Measurements from ENCODE around the gene MZT2A. TPM values are rescaled to one million over a fixed set of nuclear protein-coding genes. Genes with fewer than 3 reads are reported as not detected.
"Not testable (repeated sequence)": the region's sequence is repeated elsewhere in the genome, so short reads cannot be mapped to it uniquely, and the experiment has no call there.

The MZT2A gene
- polyA plus RNA-seq, 3 donors, result 11.1 to 26.0 (median 13.6) TPM

GRCh38 chr2:131478074-131478849 lies 13.9 kb downstream of the MZT2A start:
- H3K4me1 Mint-ChIP-seq; H3K79me2 ChIP-seq (ENCODE audit: insufficient read depth, low read length); H3K4me3 Mint-ChIP-seq; H2AFZ ChIP-seq (ENCODE audit: insufficient read depth, low read depth, low read length, poor library complexity, severe bottlenecking); H3K27ac Mint-ChIP-seq; H3K36me3 ChIP-seq (replicated peaks in 1 of 2; ENCODE audit: control insufficient read depth in 1 of 2, insufficient read depth in 2 of 2, low read length in 2 of 2); H3K27me3 ChIP-seq (ENCODE audit: control insufficient read depth in 2 of 2, insufficient read depth in 2 of 2, low read length in 2 of 2); H3K27me3 Mint-ChIP-seq (ENCODE audit: low read depth in 3 of 3); intact Hi-C loops (cut with micrococcal nuclease); DNase-seq; H4K20me1 ChIP-seq (ENCODE audit: insufficient read depth, low read length); H3K9ac ChIP-seq (ENCODE audit: insufficient read depth, low read length, poor library complexity, severe bottlenecking); H3K4me3 ChIP-seq (replicated peaks in 1 of 3; ENCODE audit: low read depth in 2 of 3, low read length in 3 of 3); H3K4me2 ChIP-seq (replicated peaks; ENCODE audit: extremely low read depth, low read length, poor library complexity, severe bottlenecking); H3K4me1 ChIP-seq (ENCODE audit: control insufficient read depth in 1 of 2, insufficient read depth in 2 of 2, low read length in 2 of 2); H3K27ac ChIP-seq (ENCODE audit: low read depth in 1 of 2, low read length in 2 of 2): not testable (repeated sequence)
- H3K9me3 ChIP-seq (replicated peaks in 1 of 2; ENCODE audit: control insufficient read depth in 1 of 2, insufficient read depth in 1 of 2, low read length in 2 of 2), result peaks cover 0 to 15% of the 10 kb centered on the region in 2 donors
- WGBS (ENCODE audit: insufficient coverage), result 100% methylated on average over 4 of the region's 18 CpGs
- peaks cover 6 to 19% (median 12%) of the 10 kb centered on the region in 7 donors for H3K9me3 Mint-ChIP-seq
- peaks cover 4 to 17% of the 10 kb centered on the region in 2 donors for H3K36me3 Mint-ChIP-seq

GRCh38 chr2:131477227-131477626 lies 15.0 kb downstream of the MZT2A start:
- peaks cover 0 to 15% of the 10 kb centered on the region in 2 donors for H3K9me3 ChIP-seq (replicated peaks in 1 of 2; ENCODE audit: control insufficient read depth in 1 of 2, insufficient read depth in 1 of 2, low read length in 2 of 2)
- H3K27ac ChIP-seq (ENCODE audit: low read depth in 1 of 2, low read length in 2 of 2); DNase-seq; H2AFZ ChIP-seq (ENCODE audit: insufficient read depth, low read depth, low read length, poor library complexity, severe bottlenecking); H3K27ac Mint-ChIP-seq; H3K27me3 ChIP-seq (ENCODE audit: control insufficient read depth in 2 of 2, insufficient read depth in 2 of 2, low read length in 2 of 2); H3K9ac ChIP-seq (ENCODE audit: insufficient read depth, low read length, poor library complexity, severe bottlenecking); H3K4me1 ChIP-seq (ENCODE audit: control insufficient read depth in 1 of 2, insufficient read depth in 2 of 2, low read length in 2 of 2); H3K36me3 Mint-ChIP-seq; H3K4me2 ChIP-seq (replicated peaks; ENCODE audit: extremely low read depth, low read length, poor library complexity, severe bottlenecking); H3K4me3 Mint-ChIP-seq; H3K79me2 ChIP-seq (ENCODE audit: insufficient read depth, low read length); H3K27me3 Mint-ChIP-seq (ENCODE audit: low read depth in 3 of 3); H3K4me1 Mint-ChIP-seq; H4K20me1 ChIP-seq (ENCODE audit: insufficient read depth, low read length); H3K4me3 ChIP-seq (replicated peaks in 1 of 3; ENCODE audit: low read depth in 2 of 3, low read length in 3 of 3); intact Hi-C loops (cut with micrococcal nuclease); H3K36me3 ChIP-seq (replicated peaks in 1 of 2; ENCODE audit: control insufficient read depth in 1 of 2, insufficient read depth in 2 of 2, low read length in 2 of 2): not testable (repeated sequence)
- 88% methylated on average over 1 of the region's 1 CpG for WGBS (ENCODE audit: insufficient coverage)
- peaks cover 6 to 19% (median 12%) of the 10 kb centered on the region in 7 donors for H3K9me3 Mint-ChIP-seq

- H4K20me1 ChIP-seq (ENCODE audit: insufficient read depth, low read length); H3K9ac ChIP-seq (ENCODE audit: insufficient read depth, low read length, poor library complexity, severe bottlenecking); H3K36me3 Mint-ChIP-seq; H3K27me3 Mint-ChIP-seq (ENCODE audit: low read depth in 3 of 3); H3K4me1 Mint-ChIP-seq; intact Hi-C loops (cut with micrococcal nuclease); H3K36me3 ChIP-seq (replicated peaks in 1 of 2; ENCODE audit: control insufficient read depth in 1 of 2, insufficient read depth in 2 of 2, low read length in 2 of 2); H3K4me3 Mint-ChIP-seq; H3K27ac Mint-ChIP-seq; H3K4me2 ChIP-seq (replicated peaks; ENCODE audit: extremely low read depth, low read length, poor library complexity, severe bottlenecking); H3K27ac ChIP-seq (ENCODE audit: low read depth in 1 of 2, low read length in 2 of 2); H3K27me3 ChIP-seq (ENCODE audit: control insufficient read depth in 2 of 2, insufficient read depth in 2 of 2, low read length in 2 of 2); H2AFZ ChIP-seq (ENCODE audit: insufficient read depth, low read depth, low read length, poor library complexity, severe bottlenecking); DNase-seq; H3K4me3 ChIP-seq (replicated peaks in 1 of 3; ENCODE audit: low read depth in 2 of 3, low read length in 3 of 3); H3K79me2 ChIP-seq (ENCODE audit: insufficient read depth, low read length); H3K4me1 ChIP-seq (ENCODE audit: control insufficient read depth in 1 of 2, insufficient read depth in 2 of 2, low read length in 2 of 2): not testable (repeated sequence)
- peaks cover 6 to 19% (median 12%) of the 10 kb centered on the region in 7 donors for H3K9me3 Mint-ChIP-seq
- 96% methylated on average over 17 of the region's 25 CpGs for WGBS (ENCODE audit: insufficient coverage)
- H3K9me3 ChIP-seq (replicated peaks in 1 of 2; ENCODE audit: control insufficient read depth in 1 of 2, insufficient read depth in 1 of 2, low read length in 2 of 2), result peaks cover 0 to 15% of the 10 kb centered on the region in 2 donors
Observed at GRCh38 chr2:131476363-131476762, 15.8 kb downstream of the MZT2A start.
